Stimulated activated effector memory CD8-positive, alpha-beta T cell treated with anti-CD3 and anti-CD28 coated beads, Interleukin-12 subunit alpha, Interleukin-12 subunit beta, amount 100 ng/mL, for 72 hours (primary cell): ENCODE results near the gene RMND5A.
"Not testable (repeated sequence)": the region's sequence is repeated elsewhere in the genome, so short reads cannot be mapped to it uniquely, and the experiment has no call there.

ENCODE experiments used
- ATAC-seq: fragments of 150-1000 bp; cut with Tn5 transposase; 2 replicates; pipeline ENCODE4 v1.10.0; 2021
- DNase-seq, 2 donors: peaks; one replicate each; pipeline ENCODE4 v3.0.0; 2021 to 2022; ENCODE audit warnings: low spot score in 2 of 2
- H3K27ac Mint-ChIP-seq: one replicate; pipeline ENCODE4 v1.8.0; 2022; ENCODE audit warnings: mild to moderate bottlenecking, mixed read lengths
- H3K36me3 Mint-ChIP-seq: one replicate; pipeline ENCODE4 v1.8.0; 2022; ENCODE audit warnings: mild to moderate bottlenecking, mixed read lengths
- H3K4me1 Mint-ChIP-seq: one replicate; pipeline ENCODE4 v1.8.0; 2022; ENCODE audit warnings: mixed read lengths
- H3K4me3 Mint-ChIP-seq: one replicate; pipeline ENCODE4 v1.8.0; 2022; ENCODE audit warnings: mild to moderate bottlenecking, mixed read lengths
- H3K9me3 Mint-ChIP-seq: one replicate; pipeline ENCODE4 v1.8.0; 2022; ENCODE audit warnings: mixed read lengths

The RMND5A gene

DNA sequence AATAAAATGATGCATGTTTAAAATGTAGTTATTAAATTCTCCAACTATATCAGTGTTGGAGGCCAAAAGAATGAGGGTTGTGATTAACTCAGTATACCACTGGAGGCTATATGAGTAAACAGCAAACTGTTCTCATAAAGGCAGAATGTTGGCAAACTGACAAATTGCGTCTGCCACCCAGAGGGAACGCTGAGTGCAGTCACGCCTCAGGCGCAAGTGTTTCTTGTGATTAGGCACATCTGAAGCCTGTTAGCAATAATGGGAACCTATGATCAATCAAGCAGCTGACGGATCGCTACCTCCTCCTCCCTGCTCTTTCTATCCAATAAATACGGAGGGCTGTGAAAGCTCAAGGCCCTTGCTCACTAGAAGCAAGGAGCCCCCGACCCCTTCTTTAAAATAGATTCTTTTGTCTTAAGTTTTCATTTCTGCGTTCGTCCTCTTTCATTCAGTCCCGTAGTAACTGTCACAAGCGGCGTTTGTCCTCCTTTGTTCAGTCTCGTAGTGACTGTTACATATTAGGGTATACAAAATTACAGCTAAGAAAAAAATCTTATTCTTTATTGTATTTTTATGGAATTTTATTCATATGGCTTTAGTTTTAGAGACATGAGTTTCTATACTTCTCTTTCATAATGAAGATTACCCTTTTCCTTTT, 16.3 kb upstream of the RMND5A start:
- ATAC-seq (no peak), DNase-seq (no peak)
- H3K27ac Mint-ChIP-seq, result no peak overlapping the region
- no peaks in the 10 kb centered on the region for H3K4me1 Mint-ChIP-seq
- no peak overlapping the region for H3K4me3 Mint-ChIP-seq
- no peaks in the 10 kb centered on the region for H3K36me3 Mint-ChIP-seq
- peaks cover 2% of the 10 kb centered on the region for H3K9me3 Mint-ChIP-seq

DNA sequence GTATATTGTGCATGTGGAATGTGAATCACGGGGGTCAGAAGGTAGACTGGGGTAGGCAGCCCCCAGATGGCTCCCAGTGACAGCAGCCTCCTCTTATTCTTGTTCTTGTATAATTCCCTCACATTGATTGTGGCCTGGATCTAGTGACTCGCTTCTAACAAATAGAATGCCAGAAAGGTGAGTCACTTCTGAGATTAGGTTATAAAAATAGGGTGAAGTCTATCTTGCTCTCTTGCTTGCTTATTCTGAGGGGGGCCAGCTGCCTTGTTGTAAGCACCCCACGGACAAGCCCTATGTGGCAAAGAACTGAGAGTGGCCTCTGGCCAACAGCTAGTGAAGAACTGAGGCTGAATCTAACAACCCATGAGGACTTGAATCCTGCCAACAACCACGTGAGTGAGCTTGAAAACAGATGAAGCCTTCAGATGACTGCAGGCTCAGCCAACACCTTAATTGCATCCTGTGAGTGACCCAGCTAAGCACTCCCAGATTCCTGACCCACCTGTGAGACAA, 15.6 kb upstream of the RMND5A start:
- Mint-ChIP-seq H3K4me3 (no peak overlapping the region), H3K4me1 (no peaks in the 10 kb centered on the region), H3K36me3 (no peaks in the 10 kb centered on the region), H3K9me3 (peaks cover 2% of the 10 kb centered on the region), H3K27ac (no peak overlapping the region)
- DNase-seq, result no peak
- ATAC-seq, result no peak

DNA sequence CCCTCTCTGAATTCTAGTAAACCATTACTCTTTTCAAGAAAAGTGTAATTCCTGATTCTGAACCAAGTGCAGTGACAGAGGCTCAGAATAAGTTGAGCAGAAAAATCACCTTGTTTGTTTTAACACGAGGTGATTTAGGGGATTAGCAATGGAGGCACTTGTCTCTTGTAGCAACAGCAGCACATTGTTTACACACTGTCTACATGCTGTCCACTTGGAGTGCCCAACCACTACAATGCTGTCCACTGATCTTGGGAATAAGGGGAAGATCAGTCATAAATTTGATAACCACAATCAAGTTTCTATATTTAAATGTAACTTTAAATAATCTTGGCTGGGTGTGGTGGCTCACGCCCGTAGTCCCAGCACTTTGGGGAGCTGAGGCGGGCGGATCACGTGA, 13.9 kb upstream of the RMND5A start:
- ATAC-seq, result no peak
- Mint-ChIP-seq H3K9me3 (peaks cover 5% of the 10 kb centered on the region), H3K27ac (no peak overlapping the region), H3K4me3 (no peak overlapping the region), H3K4me1 (no peaks in the 10 kb centered on the region), H3K36me3 (no peaks in the 10 kb centered on the region)
- DNase-seq, result no peak

DNA sequence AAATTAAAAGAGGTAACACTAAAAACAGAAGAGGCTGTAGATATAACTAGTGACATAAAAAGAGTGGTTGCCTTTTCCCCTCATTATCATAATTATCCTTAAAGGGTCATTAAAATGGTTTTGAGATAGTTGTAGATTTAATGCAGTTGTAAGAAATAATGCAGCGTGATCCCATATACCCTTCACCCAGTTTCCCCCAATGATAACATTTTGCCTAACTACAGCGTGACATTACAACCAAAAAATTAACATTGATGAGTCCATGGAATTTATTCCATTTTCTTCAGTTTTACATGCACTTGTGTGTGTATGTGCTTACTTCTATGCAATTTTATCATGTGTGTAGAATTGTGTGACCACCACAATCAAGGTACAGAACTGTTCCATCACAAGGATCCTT, 13.2 kb upstream of the RMND5A start:
- DNase-seq (no peak), ATAC-seq (no peak)
- H3K4me3 Mint-ChIP-seq, result no peak overlapping the region
- H3K4me1 Mint-ChIP-seq, result no peaks in the 10 kb centered on the region
- no peak overlapping the region for H3K27ac Mint-ChIP-seq
- no peaks in the 10 kb centered on the region for H3K36me3 Mint-ChIP-seq
- H3K9me3 Mint-ChIP-seq, result peaks cover 5% of the 10 kb centered on the region

DNA sequence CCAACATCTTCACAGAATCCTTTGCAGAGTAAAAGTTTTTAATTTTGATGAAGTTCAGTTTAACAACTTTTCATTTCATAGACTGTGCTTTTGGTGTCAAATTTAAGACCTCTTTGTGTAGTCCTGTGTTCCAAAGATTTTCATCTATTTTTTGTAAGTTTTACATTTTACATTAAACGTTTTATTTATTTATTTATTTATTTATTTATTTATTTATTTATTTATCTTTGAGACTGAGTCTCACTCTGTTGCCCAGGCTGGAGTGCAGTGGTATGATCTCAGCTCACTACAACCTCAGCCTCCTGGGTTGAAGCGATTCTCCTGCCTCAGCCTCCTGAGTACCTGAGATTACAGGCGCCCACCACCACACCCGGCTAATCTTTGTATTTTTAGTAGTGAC, 12.0 kb upstream of the RMND5A start:
- not testable (repeated sequence) for H3K27ac Mint-ChIP-seq, H3K4me3 Mint-ChIP-seq, H3K9me3 Mint-ChIP-seq, H3K36me3 Mint-ChIP-seq, ATAC-seq, DNase-seq, H3K4me1 Mint-ChIP-seq

DNA sequence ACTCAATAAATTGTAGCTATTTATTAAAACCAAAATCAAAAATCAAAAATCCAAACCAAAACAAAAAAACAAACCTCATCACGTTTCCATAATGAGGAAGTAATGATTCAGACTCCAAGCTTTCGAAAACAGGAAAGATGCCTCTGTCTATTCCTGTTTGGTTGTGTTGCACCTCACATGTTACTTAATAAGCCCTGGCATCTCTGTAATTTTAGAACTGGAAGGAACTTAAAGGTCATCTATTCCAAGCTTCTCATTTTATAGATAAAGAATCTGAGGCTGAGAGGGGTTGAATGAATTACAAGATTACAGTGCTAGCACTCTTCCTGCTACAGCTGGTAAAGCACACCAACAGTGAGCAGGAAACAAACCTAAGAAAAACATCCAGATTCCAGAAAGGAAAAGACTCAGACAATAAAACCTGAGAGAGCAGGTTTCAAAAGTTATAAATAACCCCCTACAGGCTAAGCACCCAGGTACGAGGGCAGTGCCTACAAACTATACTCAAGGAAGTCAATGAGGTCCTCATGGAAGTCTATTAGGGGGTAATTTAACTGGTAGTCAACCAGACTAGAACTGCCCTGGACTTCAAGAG, 5.4 kb upstream of the RMND5A start:
- not testable (repeated sequence) for ATAC-seq, H3K36me3 Mint-ChIP-seq, DNase-seq, H3K27ac Mint-ChIP-seq, H3K4me3 Mint-ChIP-seq, H3K9me3 Mint-ChIP-seq, H3K4me1 Mint-ChIP-seq

DNA sequence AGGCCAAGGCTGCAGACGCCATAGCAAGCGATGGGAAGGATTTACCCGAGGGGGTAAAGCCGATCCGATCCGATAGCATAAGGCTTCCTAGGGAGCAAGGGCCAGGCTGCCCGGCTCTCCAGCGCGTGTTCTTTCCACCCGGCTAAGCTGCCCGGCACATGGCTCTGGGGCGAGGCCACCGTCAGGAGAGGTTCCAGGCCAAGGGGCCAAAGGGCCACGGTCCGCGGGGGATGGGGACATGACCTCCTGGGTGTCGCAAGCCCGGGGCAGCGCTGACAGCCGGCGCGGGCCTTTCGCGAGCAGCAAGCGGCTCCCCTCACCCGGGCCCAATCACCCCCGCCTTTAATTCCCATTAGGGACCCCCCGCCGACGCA, 841 bp upstream of the RMND5A start:
- peak; percentile 11 for ATAC-seq
- not testable (repeated sequence) for DNase-seq, H3K36me3 Mint-ChIP-seq, H3K9me3 Mint-ChIP-seq, H3K27ac Mint-ChIP-seq, H3K4me1 Mint-ChIP-seq
- H3K4me3 Mint-ChIP-seq, result peak overlapping the region; percentile 73

DNA sequence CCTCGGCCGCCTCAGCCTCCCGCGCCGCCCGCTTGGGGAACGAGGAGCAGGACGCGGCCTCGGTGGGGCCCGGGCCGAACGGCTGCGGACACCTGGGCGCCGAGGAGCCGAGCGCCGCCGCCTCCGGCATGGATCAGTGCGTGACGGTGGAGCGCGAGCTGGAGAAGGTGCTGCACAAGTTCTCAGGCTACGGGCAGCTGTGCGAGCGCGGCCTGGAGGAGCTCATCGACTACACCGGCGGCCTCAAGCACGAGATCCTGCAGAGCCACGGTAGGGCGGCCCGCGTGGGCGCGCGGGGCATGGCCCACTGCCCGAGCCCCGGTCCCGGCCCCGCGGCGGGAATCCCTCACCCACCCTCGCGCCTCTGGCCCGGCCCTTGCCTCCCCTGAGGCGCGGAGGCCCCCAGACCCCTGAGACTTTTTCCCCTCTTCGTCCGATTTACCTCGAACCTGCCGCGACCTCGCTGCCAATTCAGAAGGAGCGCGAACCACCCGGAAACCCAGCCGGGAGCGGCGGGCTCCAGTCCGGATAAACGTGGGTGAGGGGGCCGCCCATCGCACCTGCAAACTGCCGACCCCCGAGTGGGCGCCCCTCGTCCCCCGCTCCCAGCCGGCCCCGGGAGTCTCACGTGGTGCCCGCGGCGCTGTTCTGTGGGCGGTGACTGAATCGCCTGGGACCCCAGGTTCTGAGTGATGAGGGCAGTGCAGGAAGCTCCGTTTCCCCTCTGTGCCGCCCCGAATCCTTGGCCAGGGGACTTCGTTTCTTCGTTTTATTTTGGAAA, 639 bp downstream of the RMND5A start:
- peak; percentile 64 for ATAC-seq
- DNase-seq, result peak; percentile 37 to 73
- H3K36me3 Mint-ChIP-seq, H3K4me1 Mint-ChIP-seq, H3K9me3 Mint-ChIP-seq: not testable (repeated sequence)
- H3K4me3 Mint-ChIP-seq, result peak overlapping the region; percentile 73
- peak overlapping the region; percentile 64 for H3K27ac Mint-ChIP-seq

DNA sequence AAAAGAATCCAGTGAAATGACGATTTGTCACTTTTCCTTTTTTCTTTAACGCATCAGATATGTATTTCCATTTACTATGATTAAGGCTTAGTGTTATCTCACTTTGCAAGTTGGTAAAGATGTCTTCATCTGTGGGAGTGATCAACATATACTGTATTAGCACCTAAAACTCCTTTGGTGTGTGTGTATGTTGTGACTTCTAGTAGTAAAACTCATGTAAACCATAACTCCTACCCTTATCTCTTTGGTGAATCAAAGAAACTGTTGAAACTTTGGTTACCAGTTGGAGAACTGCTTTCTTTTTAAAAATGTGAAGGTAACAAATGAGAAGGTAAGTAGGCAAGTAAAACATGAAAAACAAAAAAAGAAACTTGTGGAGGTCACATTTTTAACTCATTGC, 5.6 kb downstream of the RMND5A start:
- not testable (repeated sequence) for H3K9me3 Mint-ChIP-seq, DNase-seq, H3K4me1 Mint-ChIP-seq, H3K4me3 Mint-ChIP-seq, ATAC-seq, H3K27ac Mint-ChIP-seq, H3K36me3 Mint-ChIP-seq

DNA sequence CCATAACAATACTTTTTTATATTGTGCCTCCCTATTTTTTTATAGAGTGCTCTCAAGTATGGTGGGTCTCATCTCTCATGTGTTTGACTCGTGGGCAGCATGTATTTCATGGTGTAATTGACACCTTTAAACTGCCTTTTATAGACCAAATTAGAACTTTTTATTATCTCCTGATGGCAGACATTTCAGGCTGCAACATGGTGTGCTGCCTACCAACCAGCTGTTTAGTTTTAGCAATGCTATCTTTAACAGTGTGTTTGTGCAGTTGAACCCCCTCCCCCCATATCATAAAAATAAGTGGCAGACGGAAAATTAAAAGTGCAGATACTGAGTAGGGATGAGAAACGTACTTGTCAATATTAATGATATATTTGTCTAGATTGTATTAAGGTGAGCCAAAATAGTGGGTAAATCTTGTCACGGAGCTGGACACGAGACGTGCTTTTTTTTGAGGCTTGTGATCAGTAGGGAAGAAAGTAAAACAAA, 12.0 kb downstream of the RMND5A start:
- DNase-seq, H3K4me3 Mint-ChIP-seq, H3K36me3 Mint-ChIP-seq, ATAC-seq, H3K27ac Mint-ChIP-seq, H3K9me3 Mint-ChIP-seq: not testable (repeated sequence)
- H3K4me1 Mint-ChIP-seq, result peaks cover 13% of the 10 kb centered on the region

DNA sequence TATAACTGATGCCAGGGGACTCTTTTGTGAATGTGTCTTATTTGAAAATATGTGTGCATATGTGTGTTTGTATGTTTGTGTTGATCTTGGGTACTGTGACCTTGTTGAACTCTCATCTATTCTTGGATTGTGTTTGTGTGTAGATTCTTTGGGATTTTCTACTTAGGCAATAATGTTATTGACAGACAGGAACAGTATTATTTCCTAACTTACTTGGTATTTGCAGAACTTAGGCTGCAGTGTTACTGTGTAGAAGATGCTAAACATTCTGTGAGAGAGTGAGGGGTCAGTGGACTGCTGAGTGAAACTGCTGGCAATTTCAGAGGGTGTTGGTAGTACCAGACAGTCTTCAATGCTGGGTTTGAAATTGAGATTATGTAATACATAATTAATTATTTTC, 12.7 kb downstream of the RMND5A start:
- not testable (repeated sequence) for ATAC-seq, H3K9me3 Mint-ChIP-seq, H3K27ac Mint-ChIP-seq, DNase-seq, H3K36me3 Mint-ChIP-seq, H3K4me3 Mint-ChIP-seq
- H3K4me1 Mint-ChIP-seq, result peaks cover 13% of the 10 kb centered on the region

DNA sequence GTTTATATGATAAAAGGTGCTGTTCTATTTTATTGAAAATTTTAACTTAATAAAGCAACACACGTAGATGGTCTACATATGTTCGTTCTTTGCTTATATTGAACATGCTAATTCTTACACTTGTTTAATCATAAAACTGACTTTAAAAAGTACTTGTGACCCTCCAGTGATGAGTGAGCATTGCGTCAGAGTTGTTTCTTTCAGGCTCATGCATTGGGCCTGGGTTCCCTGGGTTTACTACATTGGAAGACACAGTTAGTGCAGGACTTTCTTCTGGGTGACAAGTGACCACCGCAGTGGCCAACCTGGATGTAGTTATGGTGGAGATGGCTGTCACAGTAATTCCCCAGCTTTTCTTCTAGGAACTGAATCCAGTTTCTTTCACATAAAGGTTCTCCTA, 13.4 kb downstream of the RMND5A start:
- not testable (repeated sequence) for DNase-seq, ATAC-seq, H3K36me3 Mint-ChIP-seq, H3K27ac Mint-ChIP-seq, H3K9me3 Mint-ChIP-seq, H3K4me3 Mint-ChIP-seq
- peaks cover 13% of the 10 kb centered on the region for H3K4me1 Mint-ChIP-seq

DNA sequence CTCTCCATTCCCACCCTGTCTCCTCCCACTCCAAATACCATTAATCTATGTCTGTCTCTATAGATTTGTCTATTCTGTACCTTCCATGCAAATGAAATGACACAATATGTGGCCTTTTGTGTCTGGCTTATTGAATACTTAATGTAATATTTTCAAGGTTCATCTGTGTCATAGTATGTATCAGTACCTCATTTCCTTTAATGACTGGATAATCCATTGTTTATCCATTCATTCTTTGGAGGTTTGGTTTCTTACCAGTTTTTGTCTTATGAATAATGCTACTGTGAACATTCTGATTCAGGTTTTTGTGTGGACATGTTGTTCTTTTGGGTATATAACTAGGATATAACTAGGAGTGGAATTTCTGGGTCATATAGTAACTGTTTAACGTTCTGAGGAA, 14.8 kb downstream of the RMND5A start:
- peak; percentile 60 for ATAC-seq
- not testable (repeated sequence) for H3K36me3 Mint-ChIP-seq, DNase-seq, H3K9me3 Mint-ChIP-seq, H3K4me1 Mint-ChIP-seq, H3K27ac Mint-ChIP-seq, H3K4me3 Mint-ChIP-seq

DNA sequence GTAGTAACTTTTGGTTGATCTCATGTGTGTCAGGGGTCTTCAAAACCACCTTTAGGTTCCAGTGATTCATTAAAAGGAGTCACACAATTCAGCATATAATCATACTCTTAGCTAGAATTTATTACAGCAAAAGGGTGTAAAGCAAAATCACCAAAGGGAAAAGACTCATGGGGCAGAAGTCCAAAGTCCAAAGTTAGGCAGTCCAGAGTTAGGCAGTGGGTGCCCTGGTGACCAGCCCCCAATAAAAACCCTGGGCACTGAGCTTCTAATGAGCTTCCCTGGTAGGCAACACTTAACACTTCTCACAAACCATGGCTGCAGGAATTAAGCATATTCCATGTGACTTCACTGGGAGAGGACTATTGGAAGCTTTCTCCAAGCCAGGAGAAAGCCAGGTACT, 19.4 kb downstream of the RMND5A start:
- DNase-seq, H3K9me3 Mint-ChIP-seq, H3K27ac Mint-ChIP-seq, H3K4me3 Mint-ChIP-seq, ATAC-seq: not testable (repeated sequence)
- Mint-ChIP-seq H3K36me3 (peaks cover 24% of the 10 kb centered on the region), H3K4me1 (peaks cover 13% of the 10 kb centered on the region)

DNA sequence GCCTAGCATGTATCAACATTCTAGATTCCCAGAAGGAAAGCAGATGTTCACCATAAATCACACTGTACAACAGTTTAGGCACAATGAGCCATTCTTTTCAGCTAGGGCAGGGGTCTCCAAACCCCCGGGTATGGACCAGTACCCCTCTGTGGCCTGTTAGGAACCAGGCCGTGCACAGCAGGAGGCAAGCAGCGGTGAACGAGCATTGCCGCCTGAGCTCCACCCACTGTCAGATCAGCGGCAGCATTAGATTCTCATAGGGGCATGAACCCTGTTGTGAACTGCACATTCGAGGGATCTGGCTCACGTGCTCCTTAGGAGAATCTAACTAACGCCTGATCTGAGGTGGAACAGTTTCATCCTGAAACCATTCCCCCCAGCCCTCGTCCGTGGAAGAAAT, 19.8 kb downstream of the RMND5A start:
- H3K9me3 Mint-ChIP-seq, ATAC-seq, H3K27ac Mint-ChIP-seq, H3K4me3 Mint-ChIP-seq, DNase-seq: not testable (repeated sequence)
- Mint-ChIP-seq H3K36me3 (peaks cover 28% of the 10 kb centered on the region), H3K4me1 (peaks cover 13% of the 10 kb centered on the region)
